Astrocyte (in vitro differentiated cells and primary cell): ENCODE data around the gene RAD50. TPM values are rescaled to one million over a fixed set of nuclear protein-coding genes. Genes with fewer than 3 reads are reported as not detected.

Experiments
- DNase-seq: peaks from one replicate; pipeline ENCODE4 v3.0.0-alpha.2; 2010; ENCODE audit warnings: low read depth
- FAIRE-seq: peaks from 2 replicates; lab custom pipeline; 2011; peaks lifted over from hg19 to GRCh38; lab: Jason Lieb, UNC
- H2AFZ ChIP-seq: 2 replicates; pipeline ENCODE4 v1.6.0; 2012; ENCODE audit warnings: low read depth, low read length, inconsistent platforms
- H3K27ac ChIP-seq: 2 replicates; pipeline ENCODE4 v1.5.1; 2011; ENCODE audit warnings: low read depth, low read length, inconsistent platforms
- H3K27me3 ChIP-seq: 2 replicates; pipeline ENCODE4 v1.6.0; 2011; ENCODE audit warnings: low read length, inconsistent platforms; ENCODE audit not compliant: insufficient read depth
- H3K36me3 ChIP-seq: 2 replicates; pipeline ENCODE4 v1.5.1; 2011; ENCODE audit warnings: low read length, inconsistent platforms; ENCODE audit not compliant: insufficient read depth
- H3K4me1 ChIP-seq: 2 replicates; pipeline ENCODE4 v1.5.1; 2011; ENCODE audit warnings: low read length, inconsistent platforms; ENCODE audit not compliant: insufficient read depth
- H3K4me2 ChIP-seq: 2 replicates; pipeline ENCODE4 v1.6.0; 2012; ENCODE audit warnings: low read length, inconsistent platforms
- H3K4me3 ChIP-seq: 2 replicates; pipeline ENCODE4 v1.5.1; 2011; ENCODE audit warnings: low read depth, mild to moderate bottlenecking, low read length, inconsistent platforms; ENCODE audit not compliant: insufficient read depth
- H3K79me2 ChIP-seq: 2 replicates; pipeline ENCODE4 v1.6.0; 2012; ENCODE audit warnings: mild to moderate bottlenecking, low read length, inconsistent platforms; ENCODE audit not compliant: insufficient read depth
- H3K9ac ChIP-seq: 2 replicates; pipeline ENCODE4 v1.6.0; 2012; ENCODE audit warnings: mild to moderate bottlenecking, low read length, inconsistent platforms
- H3K9me3 ChIP-seq: 2 replicates; pipeline ENCODE4 v1.5.1; 2012; ENCODE audit warnings: low read depth, mild to moderate bottlenecking, low read length, inconsistent platforms; ENCODE audit not compliant: insufficient read depth
- H4K20me1 ChIP-seq: 2 replicates; pipeline ENCODE4 v1.6.0; 2012; ENCODE audit warnings: low read length, inconsistent platforms; ENCODE audit not compliant: insufficient read depth
- H3K27ac Mint-ChIP-seq: one replicate; pipeline ENCODE4 v1.8.0; 2021; ENCODE audit warnings: mild to moderate bottlenecking, mixed read lengths; ENCODE audit not compliant: unreplicated experiment
- H3K27me3 Mint-ChIP-seq: one replicate; pipeline ENCODE4 v1.8.0; 2021; ENCODE audit warnings: low read depth, mixed read lengths; ENCODE audit not compliant: unreplicated experiment
- H3K36me3 Mint-ChIP-seq: one replicate; pipeline ENCODE4 v1.8.0; 2021; ENCODE audit warnings: low read depth, mixed read lengths; ENCODE audit not compliant: unreplicated experiment
- H3K4me1 Mint-ChIP-seq: one replicate; pipeline ENCODE4 v1.8.0; 2021; ENCODE audit warnings: low read depth, mixed read lengths; ENCODE audit not compliant: unreplicated experiment
- H3K4me3 Mint-ChIP-seq: one replicate; pipeline ENCODE4 v1.8.0; 2021; ENCODE audit warnings: mild to moderate bottlenecking, moderate library complexity, mixed read lengths; ENCODE audit not compliant: unreplicated experiment
- H3K9me3 Mint-ChIP-seq: one replicate; pipeline ENCODE4 v1.8.0; 2021; ENCODE audit warnings: mild to moderate bottlenecking, mixed read lengths; ENCODE audit not compliant: unreplicated experiment
- EZH2 ChIP-seq: IDR thresholded peaks from 2 replicates; pipeline ENCODE4 v1.6.1; 2012; ENCODE audit warnings: mild to moderate bottlenecking, low read length, inconsistent platforms; ENCODE audit not compliant: insufficient read depth
- total RNA-seq: library from RNA; stranded (reverse); gene quantifications from 2 replicates; pipeline ENCODE4 v1.2.1, GENCODE V29; 2021
- TF ChIP-seq, protein P1 (sequence below): IDR thresholded peaks from 2 replicates; pipeline ENCODE4 v1.5.1; 2011; ENCODE audit warnings: low read depth, mild to moderate bottlenecking, inconsistent platforms, low read length, moderate library complexity; ENCODE audit not compliant: insufficient read depth

Gene RAD50
- total RNA-seq, 1 donor from 2014 or later = 26.8 TPM

GRCh38 chr5:132540764-132541163 lies 16.0 kb upstream of the RAD50 start:
- peaks cover 16% of the 10 kb centered on the region for H3K27me3 Mint-ChIP-seq
- no peak overlapping the region for H3K27ac Mint-ChIP-seq
- Histone ChIP-seq H3K4me3 (no peak overlapping the region), H2AFZ (no peak overlapping the region), H3K27ac (no peak overlapping the region), H3K27me3 (peaks cover 24% of the 10 kb centered on the region), H3K9me3 (no peaks in the 10 kb centered on the region), H3K4me1 (no peaks in the 10 kb centered on the region), H3K9ac (no peak overlapping the region), H3K79me2 (no peaks in the 10 kb centered on the region), H3K4me2 (no peak overlapping the region), H4K20me1 (no peaks in the 10 kb centered on the region), H3K36me3 (no peaks in the 10 kb centered on the region)
- no peaks in the 10 kb centered on the region for H3K36me3 Mint-ChIP-seq
- no peaks in the 10 kb centered on the region for H3K9me3 Mint-ChIP-seq
- no peak for FAIRE-seq
- no peak overlapping the region for H3K4me3 Mint-ChIP-seq
- no peak for DNase-seq
- no peaks in the 10 kb centered on the region for H3K4me1 Mint-ChIP-seq
- no peak for TF ChIP-seq EZH2
- TF ChIP-seq, protein P1, sequence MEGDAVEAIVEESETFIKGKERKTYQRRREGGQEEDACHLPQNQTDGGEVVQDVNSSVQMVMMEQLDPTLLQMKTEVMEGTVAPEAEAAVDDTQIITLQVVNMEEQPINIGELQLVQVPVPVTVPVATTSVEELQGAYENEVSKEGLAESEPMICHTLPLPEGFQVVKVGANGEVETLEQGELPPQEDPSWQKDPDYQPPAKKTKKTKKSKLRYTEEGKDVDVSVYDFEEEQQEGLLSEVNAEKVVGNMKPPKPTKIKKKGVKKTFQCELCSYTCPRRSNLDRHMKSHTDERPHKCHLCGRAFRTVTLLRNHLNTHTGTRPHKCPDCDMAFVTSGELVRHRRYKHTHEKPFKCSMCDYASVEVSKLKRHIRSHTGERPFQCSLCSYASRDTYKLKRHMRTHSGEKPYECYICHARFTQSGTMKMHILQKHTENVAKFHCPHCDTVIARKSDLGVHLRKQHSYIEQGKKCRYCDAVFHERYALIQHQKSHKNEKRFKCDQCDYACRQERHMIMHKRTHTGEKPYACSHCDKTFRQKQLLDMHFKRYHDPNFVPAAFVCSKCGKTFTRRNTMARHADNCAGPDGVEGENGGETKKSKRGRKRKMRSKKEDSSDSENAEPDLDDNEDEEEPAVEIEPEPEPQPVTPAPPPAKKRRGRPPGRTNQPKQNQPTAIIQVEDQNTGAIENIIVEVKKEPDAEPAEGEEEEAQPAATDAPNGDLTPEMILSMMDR = no peak

DNA sequence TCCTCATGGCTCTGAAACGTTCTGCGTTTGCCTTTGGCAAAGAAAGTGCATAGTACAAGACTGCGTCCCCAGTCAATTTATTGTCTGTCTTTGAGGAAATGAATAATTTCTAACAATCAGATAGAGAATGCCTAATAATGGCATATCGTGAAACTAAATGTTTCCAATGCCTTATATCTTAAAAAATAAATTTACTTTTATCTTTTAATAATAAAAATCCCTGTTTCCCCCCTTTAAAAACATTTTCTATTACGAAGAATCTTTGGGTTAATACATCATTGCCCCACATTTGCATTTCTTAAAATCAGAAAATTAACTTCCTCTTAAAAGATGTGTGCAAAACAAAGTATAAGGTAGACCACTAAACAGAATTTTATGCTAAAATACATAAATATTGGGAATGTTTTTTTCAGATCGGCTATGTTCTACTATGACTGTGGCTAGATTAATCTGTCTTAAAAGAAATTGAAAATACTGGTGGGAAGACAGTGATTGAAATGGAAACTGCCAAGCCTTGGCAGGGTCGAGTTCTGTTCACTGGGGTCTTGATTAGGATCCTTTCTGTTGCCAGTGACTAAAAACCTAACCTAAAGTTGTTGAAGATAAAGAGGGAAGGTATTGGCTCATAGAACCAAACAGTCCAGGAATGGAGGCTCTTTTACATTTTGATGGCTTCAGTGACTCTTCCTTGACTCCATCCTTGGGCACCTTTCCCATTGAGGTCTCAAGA lies 13.1 kb upstream of the RAD50 start, which contains the start of gene IL5:
TSS of gene IL5 (minus strand) at position 51 of the 730 bp plus-strand sequence. CDS start at position 7, 44 bp downstream.
- H3K9ac ChIP-seq = no peak within 1 kb of the TSS
- Mint-ChIP-seq H3K36me3 (no peaks in the 10 kb centered on the region), H3K4me3 (no peak within 1 kb of the TSS), H3K9me3 (no peaks in the 10 kb centered on the region), H3K27me3 (peaks cover 14% of the 10 kb centered on the region), H3K27ac (no peak within 1 kb of the TSS), H3K4me1 (no peaks in the 10 kb centered on the region)
- no peaks in the 10 kb centered on the region for H3K36me3 ChIP-seq
- H3K27me3 ChIP-seq = peaks cover 11% of the 10 kb centered on the region
- H3K4me2 ChIP-seq = no peak within 1 kb of the TSS
- no peaks in the 10 kb centered on the region for H3K9me3 ChIP-seq
- H3K4me1 ChIP-seq = no peaks in the 10 kb centered on the region
- no peak within 1 kb of the TSS for H3K4me3 ChIP-seq
- H4K20me1 ChIP-seq = no peaks in the 10 kb centered on the region
- no peak for DNase-seq
- H3K79me2 ChIP-seq = no peaks in the 10 kb centered on the region
- FAIRE-seq = no peak
- H2AFZ ChIP-seq = no peak within 1 kb of the TSS
- TF ChIP-seq EZH2 = no peak
- TF ChIP-seq, protein P1 = no peak
- no peak within 1 kb of the TSS for H3K27ac ChIP-seq

GRCh38 chr5:132546108-132546507 lies 10.7 kb upstream of the RAD50 start:
- Histone ChIP-seq H4K20me1 (no peaks in the 10 kb centered on the region), H3K27ac (no peak overlapping the region), H3K9me3 (no peaks in the 10 kb centered on the region), H3K79me2 (no peaks in the 10 kb centered on the region), H3K4me2 (no peak overlapping the region), H3K27me3 (peaks cover 11% of the 10 kb centered on the region), H3K4me1 (no peaks in the 10 kb centered on the region), H3K36me3 (no peaks in the 10 kb centered on the region), H3K9ac (no peak overlapping the region), H2AFZ (no peak overlapping the region), H3K4me3 (no peak overlapping the region)
- no peaks in the 10 kb centered on the region for H3K36me3 Mint-ChIP-seq
- DNase-seq (no peak), FAIRE-seq (no peak)
- H3K27ac Mint-ChIP-seq = no peak overlapping the region
- TF ChIP-seq EZH2 = no peak
- TF ChIP-seq, protein P1 = no peak
- H3K9me3 Mint-ChIP-seq = no peaks in the 10 kb centered on the region
- H3K27me3 Mint-ChIP-seq = peaks cover 14% of the 10 kb centered on the region
- no peaks in the 10 kb centered on the region for H3K4me1 Mint-ChIP-seq
- H3K4me3 Mint-ChIP-seq = no peak overlapping the region
